Measurements from ENCODE around the gene CCDC33. TPM values are rescaled to one million over a fixed set of nuclear protein-coding genes. Genes with fewer than 3 reads are reported as not detected.

Gene CCDC33
- total and polyA plus RNA-seq, 8 donors: not detected

DNA sequence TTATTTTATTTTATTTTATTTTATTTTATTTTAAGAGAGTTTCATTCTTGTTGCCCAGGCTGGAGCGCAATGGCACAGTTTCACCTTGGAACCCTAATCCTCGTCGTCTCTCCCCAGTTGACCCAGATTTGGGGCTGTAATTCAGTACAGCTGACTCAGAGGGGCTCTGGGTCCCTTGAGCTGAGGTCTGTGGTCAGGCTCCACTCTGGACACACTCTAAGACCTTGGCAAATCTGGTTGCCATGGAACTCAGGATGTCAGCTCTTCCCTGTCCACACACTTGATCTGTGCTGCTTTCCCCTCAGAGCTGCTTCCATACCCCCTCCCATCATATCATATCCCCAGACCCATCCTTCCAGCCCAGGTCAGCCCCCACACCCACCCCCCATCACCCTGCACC, 132.0 kb downstream of the CCDC33 start:
- Histone ChIP-seq H3K27me3 (no peaks in the 10 kb centered on the region), H3K4me1 (no peaks in the 10 kb centered on the region), H3K9me3 (no peaks in the 10 kb centered on the region), H3K27ac (no peak overlapping the region), H3K4me3 (no peak overlapping the region), H3K36me3 (no peaks in the 10 kb centered on the region)
- ATAC-seq (no peak), DNase-seq (no peak), FAIRE-seq (no peak)
- TF ChIP-seq, protein P1, sequence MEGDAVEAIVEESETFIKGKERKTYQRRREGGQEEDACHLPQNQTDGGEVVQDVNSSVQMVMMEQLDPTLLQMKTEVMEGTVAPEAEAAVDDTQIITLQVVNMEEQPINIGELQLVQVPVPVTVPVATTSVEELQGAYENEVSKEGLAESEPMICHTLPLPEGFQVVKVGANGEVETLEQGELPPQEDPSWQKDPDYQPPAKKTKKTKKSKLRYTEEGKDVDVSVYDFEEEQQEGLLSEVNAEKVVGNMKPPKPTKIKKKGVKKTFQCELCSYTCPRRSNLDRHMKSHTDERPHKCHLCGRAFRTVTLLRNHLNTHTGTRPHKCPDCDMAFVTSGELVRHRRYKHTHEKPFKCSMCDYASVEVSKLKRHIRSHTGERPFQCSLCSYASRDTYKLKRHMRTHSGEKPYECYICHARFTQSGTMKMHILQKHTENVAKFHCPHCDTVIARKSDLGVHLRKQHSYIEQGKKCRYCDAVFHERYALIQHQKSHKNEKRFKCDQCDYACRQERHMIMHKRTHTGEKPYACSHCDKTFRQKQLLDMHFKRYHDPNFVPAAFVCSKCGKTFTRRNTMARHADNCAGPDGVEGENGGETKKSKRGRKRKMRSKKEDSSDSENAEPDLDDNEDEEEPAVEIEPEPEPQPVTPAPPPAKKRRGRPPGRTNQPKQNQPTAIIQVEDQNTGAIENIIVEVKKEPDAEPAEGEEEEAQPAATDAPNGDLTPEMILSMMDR (IDR thresholded peaks at IDR 0.05): no peak
- intact Hi-C loops (cut with DNase I): no loop called here
- 82 to 91% methylated on average over 3 of the region's 3 CpGs for WGBS, 2 donors

DNA sequence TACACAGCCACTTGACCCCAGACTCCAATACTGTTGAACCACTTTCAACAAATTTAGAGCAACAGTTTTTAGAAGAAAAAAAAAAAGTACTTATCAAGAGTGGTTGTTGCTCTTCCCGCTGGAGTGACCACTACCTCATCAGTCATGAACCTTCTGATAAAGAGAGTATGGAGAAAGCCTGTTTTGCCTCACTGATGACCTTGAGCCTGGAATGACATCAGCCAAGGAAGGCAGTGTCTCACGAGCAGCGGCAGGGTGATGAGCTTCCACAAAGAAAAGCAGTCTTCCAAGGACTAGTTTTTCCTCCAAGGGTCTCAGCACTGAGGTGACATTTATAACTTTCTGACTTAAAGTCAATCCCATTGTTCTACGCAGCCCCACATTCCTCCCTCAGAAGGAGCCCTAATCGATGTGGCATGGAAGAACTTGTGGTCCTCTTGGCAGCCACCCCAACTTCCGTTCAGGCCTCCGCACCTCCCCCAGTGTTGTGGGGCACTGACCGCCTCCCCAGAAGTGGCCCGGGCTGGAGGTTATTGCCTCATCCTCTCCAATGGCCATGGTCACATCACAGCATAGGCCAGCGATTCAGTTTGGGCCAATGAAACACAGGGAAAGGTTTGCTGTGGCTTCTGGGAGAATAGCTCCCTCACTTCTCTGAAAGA, 133.1 kb downstream of the CCDC33 start:
- TF ChIP-seq, protein P1 (IDR thresholded peaks at IDR 0.05): no peak
- no peaks in the 10 kb centered on the region for H3K27me3 ChIP-seq
- no peaks in the 10 kb centered on the region for H3K9me3 ChIP-seq
- intact Hi-C loops (cut with DNase I): no loop called here
- 36 to 40% methylated on average over 10 of the region's 10 CpGs for WGBS, 2 donors
- no peaks in the 10 kb centered on the region for H3K36me3 ChIP-seq
- DNase-seq (no peak), ATAC-seq (no peak), FAIRE-seq (no peak)
- H3K4me1 ChIP-seq: no peaks in the 10 kb centered on the region
- H3K27ac ChIP-seq: no peak overlapping the region
- H3K4me3 ChIP-seq: no peak overlapping the region

DNA sequence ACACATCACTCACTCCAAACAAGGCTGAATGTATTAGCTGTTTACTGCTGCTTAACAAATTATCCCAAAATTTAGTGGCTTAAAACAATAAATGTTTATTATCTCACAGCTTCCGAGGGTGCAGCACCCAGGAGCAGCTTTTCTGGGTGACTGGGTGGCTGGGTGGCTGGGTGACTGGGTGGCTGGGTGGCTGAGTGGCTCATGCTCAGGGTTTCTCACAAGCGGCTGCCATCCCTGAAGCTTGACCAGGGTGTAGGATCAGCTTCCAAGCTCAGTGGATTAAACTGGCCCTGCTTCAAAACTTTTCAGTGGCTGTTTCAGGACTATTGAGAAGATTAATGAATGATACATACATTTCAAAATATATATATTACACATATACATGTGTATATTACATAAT, 133.6 kb downstream of the CCDC33 start:
- H3K27me3 ChIP-seq: no peaks in the 10 kb centered on the region
- 61 to 76% methylated on average over 2 of the region's 2 CpGs for WGBS, 2 donors
- DNase-seq (no peak), FAIRE-seq (no peak), ATAC-seq (no peak)
- H3K27ac ChIP-seq: no peak overlapping the region
- H3K4me3 ChIP-seq: no peak overlapping the region
- TF ChIP-seq, protein P1 (IDR thresholded peaks at IDR 0.05): no peak
- no peaks in the 10 kb centered on the region for H3K9me3 ChIP-seq
- peaks cover 0 to 4% (median 0%) of the 10 kb centered on the region in 3 donors for H3K4me1 ChIP-seq
- no peaks in the 10 kb centered on the region for H3K36me3 ChIP-seq
- intact Hi-C loops (cut with DNase I): loop anchor here in 1 of 3 donors (10.0 kb wide), 1 partner anchor 245 kb away; the partner anchor contains the start of gene CLK3

DNA sequence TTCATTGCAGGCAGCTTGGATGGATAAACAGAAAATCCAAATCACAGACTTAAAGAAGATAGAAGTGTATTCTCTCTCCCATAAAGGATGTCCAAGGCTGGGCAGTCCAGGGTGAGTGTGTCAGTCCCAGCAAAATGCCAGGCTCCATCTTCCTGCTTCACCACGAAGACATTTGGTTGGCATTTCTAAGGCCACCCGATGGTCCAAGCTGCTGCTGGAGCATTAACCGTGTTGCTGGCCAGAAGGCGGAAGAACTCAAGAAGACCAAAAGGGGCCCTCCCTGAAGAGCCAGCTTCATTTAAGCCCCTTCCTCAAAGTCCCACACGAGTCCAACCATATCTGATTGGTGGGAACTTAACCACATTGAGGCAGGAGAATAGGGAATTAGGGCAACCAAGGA, 134.3 kb downstream of the CCDC33 start:
- no peak overlapping the region for H3K4me3 ChIP-seq
- peaks cover 0 to 8% (median 0%) of the 10 kb centered on the region in 3 donors for H3K4me1 ChIP-seq
- FAIRE-seq (no peak), DNase-seq (no peak), ATAC-seq (no peak)
- H3K27ac ChIP-seq: no peak overlapping the region
- TF ChIP-seq, protein P1 (IDR thresholded peaks at IDR 0.05): no peak
- intact Hi-C loops (cut with DNase I): loop anchor here in 1 of 3 donors (10.0 kb wide), 1 partner anchor 244 kb away; the partner anchor contains the start of gene CLK3
- 67 to 80% methylated on average over 5 of the region's 5 CpGs for WGBS, 2 donors
- H3K27me3 ChIP-seq: no peaks in the 10 kb centered on the region
- no peaks in the 10 kb centered on the region for H3K9me3 ChIP-seq
- H3K36me3 ChIP-seq: no peaks in the 10 kb centered on the region

DNA sequence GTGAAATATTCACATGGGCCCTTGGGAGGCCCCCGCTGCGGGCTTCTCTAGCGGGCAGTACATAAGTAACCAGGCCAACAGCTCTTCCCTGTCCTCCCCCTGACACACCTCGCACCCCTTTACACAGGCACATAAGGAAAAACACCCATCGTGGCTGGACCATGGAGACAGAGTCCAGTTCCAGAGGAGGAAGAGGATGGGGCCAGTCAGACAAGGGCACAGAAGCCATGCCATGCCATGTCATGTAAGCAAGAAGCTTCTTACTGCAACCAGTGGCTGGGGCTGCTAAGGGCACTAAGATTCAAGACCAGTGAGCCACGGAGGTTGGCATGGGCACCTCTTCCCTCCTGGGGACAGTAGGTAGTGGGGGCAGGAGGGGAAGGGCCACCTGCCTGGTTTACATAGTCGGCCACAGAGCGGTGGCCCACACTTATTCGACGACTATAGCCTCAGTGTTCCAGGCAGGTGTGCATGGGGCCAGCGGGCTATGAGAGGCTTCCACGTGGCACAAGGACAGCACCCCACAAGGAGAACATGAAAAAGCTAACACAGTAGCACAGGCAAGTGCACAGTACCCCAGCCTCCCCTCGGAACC, 137.0 kb downstream of the CCDC33 start:
- 31 to 36% methylated on average over 13 of the region's 13 CpGs for WGBS, 2 donors
- H3K4me1 ChIP-seq: peaks cover 0 to 8% (median 0%) of the 10 kb centered on the region in 3 donors
- intact Hi-C loops (cut with DNase I): loop anchor here in 1 of 3 donors (10.0 kb wide), 1 partner anchor 242 kb away; the partner anchor contains the start of gene CLK3
- ATAC-seq (no peak), DNase-seq (no peak), FAIRE-seq (no peak)
- H3K4me3 ChIP-seq: no peak overlapping the region
- TF ChIP-seq, protein P1 (IDR thresholded peaks at IDR 0.05): no peak
- H3K36me3 ChIP-seq: no peaks in the 10 kb centered on the region
- H3K9me3 ChIP-seq: no peaks in the 10 kb centered on the region
- no peaks in the 10 kb centered on the region for H3K27me3 ChIP-seq
- no peak overlapping the region for H3K27ac ChIP-seq
